AG10803 (cell line): ENCODE measurements around the gene GP9.
"Not testable (repeated sequence)": the region's sequence is repeated elsewhere in the genome, so short reads cannot be mapped to it uniquely, and the experiment has no call there.

Experiments
- DNase-seq: peaks from one replicate; pipeline ENCODE4 v3.0.0; 2010; ENCODE audit warnings: low read depth
- H3K4me3 ChIP-seq: 2 replicates; pipeline ENCODE4 v1.5.1; 2011; ENCODE audit warnings: mild to moderate bottlenecking, low read length, control low read depth
- TF ChIP-seq, protein P1 (sequence below): conservative IDR thresholded peaks from 2 replicates; pipeline ENCODE4 v1.5.1; 2011; ENCODE audit warnings: mild to moderate bottlenecking, low read length, control low read depth, inconsistent platforms

GP9 gene

GRCh38 chr3:129078510-129078909, 17.9 kb downstream of the GP9 start:
- TF ChIP-seq, protein P1, sequence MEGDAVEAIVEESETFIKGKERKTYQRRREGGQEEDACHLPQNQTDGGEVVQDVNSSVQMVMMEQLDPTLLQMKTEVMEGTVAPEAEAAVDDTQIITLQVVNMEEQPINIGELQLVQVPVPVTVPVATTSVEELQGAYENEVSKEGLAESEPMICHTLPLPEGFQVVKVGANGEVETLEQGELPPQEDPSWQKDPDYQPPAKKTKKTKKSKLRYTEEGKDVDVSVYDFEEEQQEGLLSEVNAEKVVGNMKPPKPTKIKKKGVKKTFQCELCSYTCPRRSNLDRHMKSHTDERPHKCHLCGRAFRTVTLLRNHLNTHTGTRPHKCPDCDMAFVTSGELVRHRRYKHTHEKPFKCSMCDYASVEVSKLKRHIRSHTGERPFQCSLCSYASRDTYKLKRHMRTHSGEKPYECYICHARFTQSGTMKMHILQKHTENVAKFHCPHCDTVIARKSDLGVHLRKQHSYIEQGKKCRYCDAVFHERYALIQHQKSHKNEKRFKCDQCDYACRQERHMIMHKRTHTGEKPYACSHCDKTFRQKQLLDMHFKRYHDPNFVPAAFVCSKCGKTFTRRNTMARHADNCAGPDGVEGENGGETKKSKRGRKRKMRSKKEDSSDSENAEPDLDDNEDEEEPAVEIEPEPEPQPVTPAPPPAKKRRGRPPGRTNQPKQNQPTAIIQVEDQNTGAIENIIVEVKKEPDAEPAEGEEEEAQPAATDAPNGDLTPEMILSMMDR, result no peak
- no peak for DNase-seq
- no peak overlapping the region for H3K4me3 ChIP-seq

GRCh38 chr3:129081503-129081902, 20.9 kb downstream of the GP9 start:
- H3K4me3 ChIP-seq, result no peak overlapping the region
- DNase-seq, result no peak
- TF ChIP-seq, protein P1, result no peak

GRCh38 chr3:129082026-129082425, 21.4 kb downstream of the GP9 start:
- TF ChIP-seq, protein P1, result no peak
- DNase-seq, result no peak
- H3K4me3 ChIP-seq, result no peak overlapping the region

GRCh38 chr3:129084501-129084900, 23.9 kb downstream of the GP9 start:
- TF ChIP-seq, protein P1, result no peak
- no peak overlapping the region for H3K4me3 ChIP-seq
- no peak for DNase-seq

- DNase-seq, result no peak
- H3K4me3 ChIP-seq, result no peak overlapping the region
- TF ChIP-seq, protein P1, result no peak
These were observed 24.7 kb downstream of the GP9 start for GRCh38 chr3:129085165-129085715.

- no peak for DNase-seq
- TF ChIP-seq, protein P1, result no peak
- no peak overlapping the region for H3K4me3 ChIP-seq
These were observed 25.2 kb downstream of the GP9 start for GRCh38 chr3:129085818-129086217.

DNA sequence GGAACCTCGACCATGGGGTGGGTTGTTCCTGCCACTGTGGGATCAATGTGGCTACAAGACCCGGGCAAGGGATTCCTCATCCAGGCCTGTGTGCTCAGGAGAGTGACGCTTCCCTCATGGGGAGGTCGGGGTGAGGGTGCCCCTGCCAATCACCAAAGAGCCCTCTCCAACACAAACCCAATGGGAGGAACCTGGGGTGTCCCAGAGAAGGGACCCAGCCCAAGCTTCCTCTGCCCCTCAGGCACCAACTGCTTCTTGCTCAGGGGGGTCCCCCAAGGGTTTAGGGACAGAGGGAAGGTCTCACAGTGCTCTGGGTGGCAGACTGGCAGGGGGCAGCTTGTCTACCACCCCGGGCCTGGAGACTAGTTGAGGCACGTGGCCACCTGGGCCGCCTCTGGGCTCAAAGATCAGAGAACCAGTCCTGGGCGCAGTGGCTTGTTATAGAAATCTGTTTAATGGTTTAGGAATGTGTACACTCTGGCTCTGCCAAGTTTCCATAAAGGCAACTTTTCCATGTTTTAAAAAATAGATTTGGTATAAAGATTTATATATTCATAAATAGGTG, 26.6 kb downstream of the GP9 start:
- TF ChIP-seq, protein P1, result no peak
- DNase-seq, result peak; percentile 9
- no peak overlapping the region for H3K4me3 ChIP-seq

DNA sequence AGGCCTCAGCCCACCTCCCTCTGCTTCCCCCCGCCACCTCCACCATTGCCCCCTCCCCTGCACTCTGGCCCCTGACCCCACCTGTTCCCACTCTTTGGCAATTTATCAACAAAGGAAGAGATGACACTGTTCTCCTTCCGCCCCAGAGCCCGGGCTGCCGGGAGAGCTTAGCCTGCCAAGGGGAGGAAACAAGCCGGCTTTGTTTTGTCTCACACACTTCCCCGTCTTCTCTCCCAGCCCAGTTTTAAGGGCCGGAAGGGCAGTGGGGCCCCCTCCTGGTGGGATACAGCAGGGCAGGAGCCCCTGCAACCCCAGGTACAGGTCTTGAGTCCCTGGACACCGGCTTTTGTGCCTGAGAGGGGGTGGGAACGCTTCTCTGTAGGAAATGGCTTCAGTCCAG, 27.3 kb downstream of the GP9 start:
- H3K4me3 ChIP-seq, result not testable (repeated sequence)
- peak; percentile 45 for DNase-seq

- not testable (repeated sequence) for DNase-seq, H3K4me3 ChIP-seq
These were observed 27.7 kb downstream of the GP9 start for GRCh38 chr3:129088312-129088711.
